Transverse colon (tissue), 4 donors: ENCODE measurements around the gene SMIM43.

ENCODE experiments used
- CTCF ChIP-seq, 5 experiments: fragments of 200-600 bp in 3 of 5; fragments of 450-650 bp in 2 of 5; sonication (generic) in 3 of 5; IDR thresholded peaks; 1 replicate in 2 of 5; 2 replicates in 3 of 5; pipeline ENCODE4 v1.5.1; 2016 to 2017; ENCODE audit warnings: antibody characterized with exemption in 5 of 5, inconsistent platforms in 3 of 5, mild to moderate bottlenecking in 2 of 5, moderate library complexity in 1 of 5
- POLR2A ChIP-seq: fragments of 450-650 bp; IDR thresholded peaks from one replicate; pipeline ENCODE4 v1.6.1; 2016; ENCODE audit warnings: antibody characterized with exemption, mild to moderate bottlenecking, moderate library complexity
- POLR2AphosphoS5 ChIP-seq, 3 donors: sonication (generic); formaldehyde crosslinking; IDR thresholded peaks; one replicate each; pipeline ENCODE4 v1.6.1; 2016; ENCODE audit warnings: antibody characterized with exemption in 3 of 3

DNA sequence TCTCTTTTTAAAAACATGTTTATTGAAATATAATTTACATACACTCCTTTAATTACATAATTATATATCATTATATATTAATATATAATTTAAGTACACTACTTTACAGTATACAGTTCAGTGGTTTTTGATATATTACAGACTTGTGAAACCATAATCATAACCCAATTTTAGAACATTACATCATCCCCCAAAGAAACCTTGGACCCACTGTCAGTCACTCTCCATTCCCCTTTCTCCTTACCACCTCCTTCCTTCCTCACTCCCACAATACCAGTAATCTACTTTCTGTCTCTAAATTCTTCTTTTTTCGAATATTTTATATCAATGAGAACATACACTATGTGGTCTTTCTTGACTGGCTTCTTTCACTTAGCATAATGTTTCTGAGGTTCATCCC, 18.2 kb upstream of the SMIM43 start:
- TF ChIP-seq CTCF (IDR thresholded peaks at IDR 0.05) = no peak
- no peak for TF ChIP-seq POLR2A
- no peak for TF ChIP-seq POLR2AphosphoS5 (IDR thresholded peaks at IDR 0.05)
